ENCODE results near the gene REXO1. TPM values are rescaled to one million over a fixed set of nuclear protein-coding genes. Genes with fewer than 3 reads are reported as not detected.

REXO1 gene
- total RNA-seq, 1 experiment from 2014 or later, result 25.8 TPM

GRCh38 chr19:1866693-1867348, 18.5 kb upstream of the REXO1 start:
- Histone ChIP-seq H3K27ac (no peak overlapping the region), H3K4me3 (no peak overlapping the region), H3K9me2 (ENCODE audit: insufficient read depth) (no peaks in the 10 kb centered on the region), H3K27me3 (ENCODE audit: insufficient read depth, low read depth) (no peaks in the 10 kb centered on the region), H2AFZ (no peak overlapping the region), H3K36me3 (ENCODE audit: low read depth) (no peaks in the 10 kb centered on the region), H3K4me1 (replicated peaks; ENCODE audit: insufficient read depth) (no peaks in the 10 kb centered on the region), H3K9me3 (ENCODE audit: insufficient read depth, low read depth) (no peaks in the 10 kb centered on the region), H4K20me1 (ENCODE audit: insufficient read depth) (peaks cover 2% of the 10 kb centered on the region), H3K4me2 (no peak overlapping the region), H3F3A (ENCODE audit: insufficient read depth, low read depth) (no peaks in the 10 kb centered on the region), H3K79me2 (ENCODE audit: low read depth) (peaks cover 8% of the 10 kb centered on the region)
- DNase-seq, result no peak
- no peak for TF ChIP-seq CTCF (conservative IDR thresholded peaks at IDR 0.05)
- TF ChIP-seq EZH2 (IDR thresholded peaks at IDR 0.05; ENCODE audit: low read depth), result no peak
- ChIA-PET POLR2A (ENCODE audit: unreplicated experiment) (no interaction called here), CTCF (no interaction called here)
- intact Hi-C loops (cut with micrococcal nuclease; ENCODE audit: unreplicated experiment), result no loop called here
- no TSS peak for BruUV-seq (replicated peaks)

DNA sequence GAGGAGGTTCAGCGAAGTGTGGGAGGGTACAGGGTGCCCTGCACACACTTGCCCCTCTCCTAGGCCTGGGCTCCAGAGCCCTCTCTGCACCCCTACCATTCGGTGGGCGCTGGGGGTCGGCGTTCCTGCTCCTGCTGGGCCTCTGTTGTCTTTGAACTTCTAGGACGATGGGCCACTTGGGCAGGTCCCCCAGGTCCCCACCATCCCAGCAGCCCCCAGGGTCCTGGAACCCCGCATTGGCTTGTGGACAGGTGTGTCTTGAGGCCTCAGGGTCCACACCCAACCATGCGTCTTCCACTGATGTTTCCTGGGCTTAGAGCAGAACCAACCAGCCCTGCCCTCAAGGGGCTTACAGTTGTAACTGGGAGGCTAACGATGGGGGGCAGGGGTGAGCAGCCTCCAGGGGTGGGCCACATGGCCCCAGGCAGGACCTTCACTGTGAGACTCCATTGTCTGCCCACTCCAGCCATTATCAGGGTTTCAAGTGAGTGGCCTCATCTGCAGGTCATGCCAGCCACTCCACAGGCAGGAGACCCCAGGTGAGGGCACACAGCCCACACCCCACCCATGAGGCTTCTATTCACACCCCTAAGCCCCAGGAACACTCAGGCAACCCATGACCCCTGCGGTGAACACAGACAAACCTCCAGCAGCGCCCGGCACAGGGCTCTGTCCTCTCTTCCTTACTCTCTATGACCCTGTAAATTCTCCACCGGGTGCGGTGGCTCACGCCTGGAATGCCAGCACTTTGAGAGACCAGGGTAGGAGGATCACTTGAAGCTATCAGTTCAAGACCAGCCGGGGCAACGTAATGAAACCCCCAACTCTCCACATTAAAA, 17.1 kb upstream of the REXO1 start:
- peak overlapping the region; percentile 78; the same call in 1 of the 2 replicates for H3K4me3 ChIP-seq
- no peak for TF ChIP-seq CTCF (conservative IDR thresholded peaks at IDR 0.05)
- no peak for TF ChIP-seq EZH2 (IDR thresholded peaks at IDR 0.05; ENCODE audit: low read depth)
- H3K36me3 ChIP-seq (ENCODE audit: low read depth), result no peaks in the 10 kb centered on the region
- intact Hi-C loops (cut with micrococcal nuclease; ENCODE audit: unreplicated experiment), result loop anchor here (2.0 kb wide), 1 partner anchor 39 kb away; the partner anchor contains the start of genes ADAT3 and SCAMP4
- no TSS peak for BruUV-seq (replicated peaks)
- H3F3A ChIP-seq (ENCODE audit: insufficient read depth, low read depth), result no peaks in the 10 kb centered on the region
- peaks cover 16% of the 10 kb centered on the region for H4K20me1 ChIP-seq (ENCODE audit: insufficient read depth)
- H3K4me1 ChIP-seq (replicated peaks; ENCODE audit: insufficient read depth), result peaks cover 7% of the 10 kb centered on the region; the same call in 1 of the 2 replicates
- H3K79me2 ChIP-seq (ENCODE audit: low read depth), result peaks cover 22% of the 10 kb centered on the region
- no peak for DNase-seq
- no peaks in the 10 kb centered on the region for H3K27me3 ChIP-seq (ENCODE audit: insufficient read depth, low read depth)
- H3K9me3 ChIP-seq (ENCODE audit: insufficient read depth, low read depth), result no peaks in the 10 kb centered on the region
- no peaks in the 10 kb centered on the region for H3K9me2 ChIP-seq (ENCODE audit: insufficient read depth)
- H3K4me2 ChIP-seq, result peak overlapping the region; percentile 87
- no peak overlapping the region for H2AFZ ChIP-seq
- peak overlapping the region; percentile 83; the same call in 1 of the 2 replicates for H3K27ac ChIP-seq
- ChIA-PET CTCF (interaction anchor here (0.9 kb wide), 1 partner anchor 32 kb away, joined by 4 read pairs; no protein-coding TSS in a partner anchor), POLR2A (ENCODE audit: unreplicated experiment) (no interaction called here)

DNA sequence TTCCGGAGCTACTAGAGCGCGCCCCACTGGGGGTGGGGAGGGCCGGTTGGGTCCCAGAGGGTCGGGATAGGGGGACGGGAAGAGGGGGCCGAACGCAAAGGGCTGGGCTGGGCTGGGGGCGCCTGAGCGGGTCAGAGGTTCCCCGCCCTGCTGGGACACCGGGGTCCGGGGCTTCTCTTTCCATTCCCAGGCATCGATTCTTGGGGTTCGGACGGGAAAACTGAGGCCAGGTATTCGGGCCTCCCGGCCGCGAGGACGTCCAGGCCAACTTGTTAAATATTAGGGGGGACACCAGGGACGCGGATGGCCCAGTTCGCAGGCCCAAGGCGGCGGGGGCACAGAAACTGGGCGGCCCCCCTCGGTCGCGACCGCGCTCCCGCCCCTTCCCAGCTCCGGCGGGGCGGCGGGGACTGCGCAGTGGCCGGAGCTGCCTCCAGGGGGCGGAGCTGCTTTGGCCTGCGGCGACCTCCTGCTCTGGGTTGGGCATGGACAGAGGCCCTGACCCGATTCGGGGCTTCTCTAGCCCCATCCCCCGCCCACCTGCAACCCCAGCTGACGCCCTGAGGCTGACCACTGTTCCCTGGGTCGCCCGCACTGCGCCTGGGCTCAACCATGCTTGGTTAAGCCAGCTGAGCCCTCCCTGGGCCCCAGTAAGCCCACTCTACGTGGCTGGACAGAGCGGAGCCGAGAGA, 16.3 kb upstream of the REXO1 start:
- peak; percentile 71 for TF ChIP-seq CTCF (conservative IDR thresholded peaks at IDR 0.05)
- TF ChIP-seq EZH2 (IDR thresholded peaks at IDR 0.05; ENCODE audit: low read depth), result no peak

More for the DNA sequence above, 16.3 kb upstream of the REXO1 start:
- CTCF ChIA-PET, result interaction anchor here (0.9 kb wide), 1 partner anchor 32 kb away, joined by 4 read pairs; no protein-coding TSS in a partner anchor
- BruUV-seq (replicated peaks), result TSS peak; percentile 62
- Histone ChIP-seq H3K4me3 (peak overlapping the region; percentile 78), H3K27ac (peak overlapping the region; percentile 83), H3K79me2 (ENCODE audit: low read depth) (peaks cover 30% of the 10 kb centered on the region), H3K9me2 (ENCODE audit: insufficient read depth) (no peaks in the 10 kb centered on the region), H3K36me3 (ENCODE audit: low read depth) (no peaks in the 10 kb centered on the region), H3K4me1 (replicated peaks; ENCODE audit: insufficient read depth) (peaks cover 10% of the 10 kb centered on the region; the same call in 1 of the 2 replicates), H3F3A (ENCODE audit: insufficient read depth, low read depth) (no peaks in the 10 kb centered on the region), H3K27me3 (ENCODE audit: insufficient read depth, low read depth) (no peaks in the 10 kb centered on the region), H3K4me2 (peak overlapping the region; percentile 87), H3K9me3 (ENCODE audit: insufficient read depth, low read depth) (no peaks in the 10 kb centered on the region), H2AFZ (peak overlapping the region; percentile 79), H4K20me1 (ENCODE audit: insufficient read depth) (peaks cover 19% of the 10 kb centered on the region)
- DNase-seq, result peak in 1 of 2 experiments; percentile 76
- POLR2A ChIA-PET (ENCODE audit: unreplicated experiment), result interaction anchor here (0.6 kb wide), 1 partner anchor 10 kb away, joined by 6 read pairs; no protein-coding TSS in a partner anchor
- intact Hi-C loops (cut with micrococcal nuclease; ENCODE audit: unreplicated experiment), result loop anchor here (2.0 kb wide), 1 partner anchor 40 kb away; the partner anchor contains the start of genes ADAT3 and SCAMP4

Data from PC-9 (cell line).